ENCODE results near the gene CORO1C. TPM values are rescaled to one million over a fixed set of nuclear protein-coding genes. Genes with fewer than 3 reads are reported as not detected.

Gene CORO1C
- polyA plus RNA-seq, 2 of the 4 experiments (the other 2 are of a cell fraction): 166 to 245 TPM

DNA sequence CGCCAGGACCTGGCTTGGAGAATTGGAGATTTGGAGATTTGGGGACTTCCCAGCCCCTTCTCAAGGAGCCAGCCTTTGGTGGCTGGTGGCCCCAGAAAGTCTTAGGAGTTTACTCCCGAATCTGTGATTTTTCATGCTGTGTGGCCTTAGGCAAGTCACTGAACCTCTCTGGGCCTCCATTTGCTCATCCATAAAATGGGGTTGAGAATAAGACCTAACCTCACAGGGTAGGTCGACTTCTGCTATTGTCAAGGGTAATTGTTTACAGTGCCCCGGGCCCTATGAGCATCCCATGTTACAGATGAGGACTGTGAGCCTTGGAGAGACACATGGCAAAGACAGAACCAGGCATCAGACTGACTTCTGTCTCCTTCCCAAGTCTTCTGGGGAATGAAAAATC is 117.3 kb downstream of the CORO1C start:
- POLR2A ChIA-PET: no interaction called here
- DNase-seq (ENCODE audit: low read depth in 1 of 2, low spot score in 1 of 2): no peak

DNA sequence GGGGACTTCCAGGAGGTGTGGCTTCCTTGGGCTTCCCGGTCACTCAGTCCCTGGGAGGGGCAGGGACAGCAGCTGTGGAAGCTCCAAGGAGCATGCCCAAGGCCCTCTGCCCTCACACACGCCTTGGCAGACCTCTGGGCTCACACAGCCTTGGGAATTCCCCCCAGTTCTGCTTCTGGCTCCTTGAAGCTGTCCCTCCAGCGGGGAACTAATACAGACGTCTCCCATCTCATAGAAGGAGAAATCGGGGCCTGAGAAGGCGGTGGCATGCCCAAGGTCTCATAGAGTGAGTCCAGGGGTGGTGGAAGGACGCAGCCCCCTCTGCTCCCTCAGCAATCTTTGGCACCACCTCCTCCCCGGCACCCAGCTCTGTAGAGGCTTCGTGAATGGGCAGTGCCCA is 117.8 kb downstream of the CORO1C start:
- FAIRE-seq (no peak), DNase-seq (ENCODE audit: low read depth in 1 of 2, low spot score in 1 of 2) (peak; percentile 47 to 61), ATAC-seq (peak; percentile 41 to 68; a peak in 3 of 6 replicates)
- Histone ChIP-seq H3K9me3 (no peaks in the 10 kb centered on the region), H3K4me2 (peak overlapping the region; percentile 7; the same call in 1 of the 3 replicates), H3K4me1 (peaks cover 22% of the 10 kb centered on the region), H3K27ac (peak overlapping the region in 1 of 2 experiments; percentile 43; a peak in 3 of 6 replicates), H3K4me3 (no peak overlapping the region)
- no peak for TF ChIP-seq SREBF2 (IDR thresholded peaks at IDR 0.05)
- no peak for TF ChIP-seq SMC3 (IDR thresholded peaks at IDR 0.05)
- POLR2A ChIA-PET: no interaction called here
- CTCF ChIA-PET: interaction anchor here (1.6 to 20.7 kb wide), 3 partner anchors 9 to 479 kb away, joined by 4 to 533 read pairs (median 5); partner anchors contain the start of genes ALKBH2, ISCU and SART3
- 49% methylated on average over 9 of the region's 9 CpGs for WGBS (ENCODE audit: missing lambda C conversion rate)

More for the DNA sequence above, 117.3 kb downstream of the CORO1C start:
- Histone ChIP-seq H3K27ac (peak overlapping the region in 1 of 2 experiments; percentile 43; a peak in 3 of 6 replicates), H3K4me1 (peaks cover 22% of the 10 kb centered on the region), H3K4me2 (no peak overlapping the region), H3K4me3 (no peak overlapping the region), H3K9me3 (no peaks in the 10 kb centered on the region)
- TF ChIP-seq, protein P1, sequence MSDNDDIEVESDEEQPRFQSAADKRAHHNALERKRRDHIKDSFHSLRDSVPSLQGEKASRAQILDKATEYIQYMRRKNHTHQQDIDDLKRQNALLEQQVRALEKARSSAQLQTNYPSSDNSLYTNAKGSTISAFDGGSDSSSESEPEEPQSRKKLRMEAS (IDR thresholded peaks at IDR 0.05): no peak
- no peak for TF ChIP-seq RCOR1 (IDR thresholded peaks at IDR 0.05; ENCODE audit: low read depth, low read length)
- peak; percentile 74 for TF ChIP-seq ZFP36 (IDR thresholded peaks at IDR 0.05; ENCODE audit: borderline replicate concordance, partially characterized antibody)
- 0 out of 2 replicates have a peak, but pooled peaks have one; percentile 61 for TF ChIP-seq KDM1A (IDR thresholded peaks at IDR 0.05; ENCODE audit: low read depth)
- CTCF ChIA-PET: interaction anchor here (1.6 to 20.7 kb wide), 3 partner anchors 10 to 479 kb away, joined by 4 to 533 read pairs (median 5); partner anchors contain the start of genes ALKBH2, ISCU and SART3
- WGBS (ENCODE audit: missing lambda C conversion rate): 54% methylated on average over 4 of the region's 4 CpGs
- ATAC-seq (no peak), FAIRE-seq (no peak)

DNA sequence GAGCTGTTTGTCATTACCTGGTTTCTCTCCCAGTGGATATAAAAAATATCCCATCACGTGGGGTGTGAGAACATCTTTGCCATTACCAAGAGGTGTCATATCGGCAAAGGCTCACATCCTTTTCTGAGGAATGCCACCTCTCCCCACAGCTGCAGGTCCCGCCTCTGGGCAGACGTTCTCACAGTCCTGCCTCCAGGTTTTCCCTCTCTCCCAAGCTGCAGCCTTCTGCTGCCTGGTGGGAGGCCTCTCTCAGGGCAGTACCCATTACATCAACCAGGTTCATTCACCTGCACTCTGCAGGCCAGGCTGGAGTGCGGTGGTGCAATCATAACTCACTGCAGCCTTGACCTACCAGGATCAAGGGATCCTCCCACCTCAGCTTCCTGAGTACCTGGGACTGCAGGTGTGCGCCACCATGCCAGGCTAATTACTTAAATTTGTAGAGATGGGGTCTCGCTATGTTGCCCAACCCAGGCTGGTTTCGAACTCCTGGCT is 118.5 kb downstream of the CORO1C start:
- DNase-seq (ENCODE audit: low read depth in 1 of 2, low spot score in 1 of 2) (no peak), FAIRE-seq (no peak), ATAC-seq (peak; percentile 19 to 35; a peak in 2 of 6 replicates)
- no peak overlapping the region for H3K4me2 ChIP-seq
- H3K4me3 ChIP-seq: no peak overlapping the region
- H3K27ac ChIP-seq: peak overlapping the region in 1 of 2 experiments; percentile 43; a peak in 2 of 6 replicates
- WGBS (ENCODE audit: missing lambda C conversion rate): 81% methylated on average over 8 of the region's 8 CpGs
- H3K9me3 ChIP-seq: no peaks in the 10 kb centered on the region
- peaks cover 19% of the 10 kb centered on the region for H3K4me1 ChIP-seq
- ChIA-PET CTCF (interaction anchor here (0.6 to 20.7 kb wide), 11 partner anchors 31 to 694 kb away, joined by 3 to 533 read pairs (median 3); partner anchors contain the start of genes ALKBH2, ISCU and SART3), POLR2A (no interaction called here)
- TF ChIP-seq HEYL (CRISPR knock-in tag; IDR thresholded peaks at IDR 0.05) (no peak), KDM5A (IDR thresholded peaks at IDR 0.05) (no peak), CHD4 (IDR thresholded peaks at IDR 0.05; ENCODE audit: borderline replicate concordance) (no peak), HOXB13 (CRISPR knock-in tag; IDR thresholded peaks at IDR 0.05; ENCODE audit: low read depth) (no peak), EHMT2 (IDR thresholded peaks at IDR 0.05; ENCODE audit: low read depth) (no peak), CHD2 (IDR thresholded peaks at IDR 0.05; ENCODE audit: low read length, partially characterized antibody) (no peak), MYC (IDR thresholded peaks at IDR 0.05; ENCODE audit: borderline replicate concordance, low read length) (no peak), MAFK (IDR thresholded peaks at IDR 0.05; ENCODE audit: partially characterized antibody) (no peak), ESRRA (IDR thresholded peaks at IDR 0.05; ENCODE audit: borderline replicate concordance, low read length) (no peak), NPAS2 (CRISPR knock-in tag; IDR thresholded peaks at IDR 0.05; ENCODE audit: borderline replicate concordance) (no peak), HDAC2 (IDR thresholded peaks at IDR 0.05) (no peak), EHF (CRISPR knock-in tag; IDR thresholded peaks at IDR 0.05) (no peak), HOXB5 (CRISPR knock-in tag; IDR thresholded peaks at IDR 0.05) (no peak), RCOR1 (IDR thresholded peaks at IDR 0.05; ENCODE audit: low read depth, low read length) (no peak), JUNB (IDR thresholded peaks at IDR 0.05) (no peak)
- TF ChIP-seq, protein P2, sequence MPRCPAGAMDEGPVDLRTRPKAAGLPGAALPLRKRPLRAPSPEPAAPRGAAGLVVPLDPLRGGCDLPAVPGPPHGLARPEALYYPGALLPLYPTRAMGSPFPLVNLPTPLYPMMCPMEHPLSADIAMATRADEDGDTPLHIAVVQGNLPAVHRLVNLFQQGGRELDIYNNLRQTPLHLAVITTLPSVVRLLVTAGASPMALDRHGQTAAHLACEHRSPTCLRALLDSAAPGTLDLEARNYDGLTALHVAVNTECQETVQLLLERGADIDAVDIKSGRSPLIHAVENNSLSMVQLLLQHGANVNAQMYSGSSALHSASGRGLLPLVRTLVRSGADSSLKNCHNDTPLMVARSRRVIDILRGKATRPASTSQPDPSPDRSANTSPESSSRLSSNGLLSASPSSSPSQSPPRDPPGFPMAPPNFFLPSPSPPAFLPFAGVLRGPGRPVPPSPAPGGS (IDR thresholded peaks at IDR 0.05): no peak
- TF ChIP-seq, protein P3, sequence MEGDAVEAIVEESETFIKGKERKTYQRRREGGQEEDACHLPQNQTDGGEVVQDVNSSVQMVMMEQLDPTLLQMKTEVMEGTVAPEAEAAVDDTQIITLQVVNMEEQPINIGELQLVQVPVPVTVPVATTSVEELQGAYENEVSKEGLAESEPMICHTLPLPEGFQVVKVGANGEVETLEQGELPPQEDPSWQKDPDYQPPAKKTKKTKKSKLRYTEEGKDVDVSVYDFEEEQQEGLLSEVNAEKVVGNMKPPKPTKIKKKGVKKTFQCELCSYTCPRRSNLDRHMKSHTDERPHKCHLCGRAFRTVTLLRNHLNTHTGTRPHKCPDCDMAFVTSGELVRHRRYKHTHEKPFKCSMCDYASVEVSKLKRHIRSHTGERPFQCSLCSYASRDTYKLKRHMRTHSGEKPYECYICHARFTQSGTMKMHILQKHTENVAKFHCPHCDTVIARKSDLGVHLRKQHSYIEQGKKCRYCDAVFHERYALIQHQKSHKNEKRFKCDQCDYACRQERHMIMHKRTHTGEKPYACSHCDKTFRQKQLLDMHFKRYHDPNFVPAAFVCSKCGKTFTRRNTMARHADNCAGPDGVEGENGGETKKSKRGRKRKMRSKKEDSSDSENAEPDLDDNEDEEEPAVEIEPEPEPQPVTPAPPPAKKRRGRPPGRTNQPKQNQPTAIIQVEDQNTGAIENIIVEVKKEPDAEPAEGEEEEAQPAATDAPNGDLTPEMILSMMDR (IDR thresholded peaks at IDR 0.05): no peak
- TF ChIP-seq, protein P4, sequence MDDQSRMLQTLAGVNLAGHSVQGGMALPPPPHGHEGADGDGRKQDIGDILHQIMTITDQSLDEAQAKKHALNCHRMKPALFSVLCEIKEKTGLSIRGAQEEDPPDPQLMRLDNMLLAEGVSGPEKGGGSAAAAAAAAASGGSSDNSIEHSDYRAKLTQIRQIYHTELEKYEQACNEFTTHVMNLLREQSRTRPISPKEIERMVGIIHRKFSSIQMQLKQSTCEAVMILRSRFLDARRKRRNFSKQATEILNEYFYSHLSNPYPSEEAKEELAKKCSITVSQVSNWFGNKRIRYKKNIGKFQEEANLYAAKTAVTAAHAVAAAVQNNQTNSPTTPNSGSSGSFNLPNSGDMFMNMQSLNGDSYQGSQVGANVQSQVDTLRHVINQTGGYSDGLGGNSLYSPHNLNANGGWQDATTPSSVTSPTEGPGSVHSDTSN (IDR thresholded peaks at IDR 0.05): no peak
